Measurements from ENCODE around the gene PEX14.

Gene PEX14

GRCh38 chr1:10553118-10553517 lies 78.4 kb downstream of the PEX14 start:
- DNase-seq = no peak

DNA sequence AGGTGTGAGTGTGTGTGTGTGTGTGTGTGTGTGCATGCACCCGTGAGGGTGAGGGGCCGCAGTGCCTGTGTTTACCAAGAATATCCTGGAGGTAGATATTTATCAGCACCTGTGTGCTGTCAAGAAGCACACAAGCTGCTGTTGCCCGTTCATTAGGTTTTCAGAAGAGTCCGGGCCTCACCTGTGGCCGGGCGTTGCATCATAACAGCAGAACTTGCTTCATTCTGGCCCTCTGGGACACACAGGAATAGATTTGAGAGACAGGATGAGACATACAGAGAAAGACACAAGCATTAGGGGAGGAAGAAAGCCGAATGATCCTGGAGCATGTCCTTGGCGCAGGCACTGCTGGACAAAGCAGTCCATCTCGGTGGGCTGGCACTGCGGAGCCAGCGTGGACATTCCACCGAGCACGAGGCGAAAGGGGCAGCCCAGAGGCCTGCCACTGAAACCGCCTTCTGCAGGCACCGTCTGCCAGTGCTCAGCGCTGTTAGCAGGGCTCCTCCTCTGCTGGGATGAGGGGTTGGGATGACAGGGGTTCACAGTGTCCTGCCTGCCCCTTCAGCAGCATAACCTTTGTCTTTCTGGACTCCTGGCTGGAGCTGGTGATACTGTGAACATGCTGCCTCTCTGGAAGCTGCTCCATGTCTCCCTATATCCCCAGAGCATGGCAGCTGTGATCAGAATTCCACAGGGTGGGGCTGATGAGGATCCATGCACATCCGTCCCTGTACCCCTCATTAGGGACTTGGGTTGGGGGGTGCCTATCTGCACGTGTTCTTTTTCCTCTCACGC lies 81.1 kb downstream of the PEX14 start:
- DNase-seq = peak in 1 of 2 experiments; percentile 5

DNA sequence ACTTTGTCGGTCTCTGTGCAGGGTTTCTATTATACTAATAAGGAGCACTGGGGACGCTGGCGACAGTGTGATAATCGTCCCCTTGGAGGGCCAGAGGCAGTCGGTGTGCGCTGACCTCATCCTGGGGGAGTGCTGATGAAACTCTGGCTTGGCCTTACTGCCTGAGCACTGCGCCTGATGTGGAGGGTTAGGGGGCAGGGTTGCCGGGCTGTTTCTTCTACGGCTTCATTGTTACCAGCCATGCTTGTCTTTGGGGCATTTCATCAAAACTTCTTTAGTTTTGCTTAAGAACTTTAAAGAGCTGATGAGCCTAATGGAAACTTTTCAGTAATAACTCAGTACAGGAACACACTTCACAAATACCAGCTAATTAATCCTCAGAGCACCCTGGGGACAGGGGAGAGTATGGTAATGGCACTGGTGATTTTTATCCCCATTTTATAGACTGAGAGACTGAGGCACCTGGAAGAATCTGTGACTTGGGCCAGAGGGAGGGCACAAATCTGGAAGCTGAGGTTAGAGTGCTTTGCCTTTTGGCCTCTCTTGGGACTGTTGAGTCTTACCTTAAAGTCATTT lies 81.8 kb downstream of the PEX14 start:
- no peak for DNase-seq

DNA sequence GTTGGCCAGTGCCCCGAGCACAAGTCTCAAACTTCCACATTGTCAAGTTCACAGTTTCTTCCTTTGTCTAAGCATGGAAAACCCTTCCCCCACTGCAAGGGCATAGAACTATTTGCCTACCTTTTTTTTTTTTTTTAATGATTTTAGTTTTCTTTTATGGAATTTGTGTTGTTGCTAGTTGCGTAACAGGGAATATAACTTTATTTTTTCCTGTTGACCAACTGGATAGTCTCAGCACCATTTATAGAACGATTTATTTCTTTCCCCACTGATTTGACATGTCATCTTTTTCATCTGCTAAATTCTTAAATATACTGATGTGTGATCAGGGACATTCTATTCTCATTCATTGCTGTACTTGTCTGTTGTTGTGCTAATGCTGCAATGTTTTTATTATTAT lies 83.0 kb downstream of the PEX14 start:
- no peak for DNase-seq

GRCh38 chr1:10559386-10559785 lies 84.6 kb downstream of the PEX14 start:
- no peak for DNase-seq

DNA sequence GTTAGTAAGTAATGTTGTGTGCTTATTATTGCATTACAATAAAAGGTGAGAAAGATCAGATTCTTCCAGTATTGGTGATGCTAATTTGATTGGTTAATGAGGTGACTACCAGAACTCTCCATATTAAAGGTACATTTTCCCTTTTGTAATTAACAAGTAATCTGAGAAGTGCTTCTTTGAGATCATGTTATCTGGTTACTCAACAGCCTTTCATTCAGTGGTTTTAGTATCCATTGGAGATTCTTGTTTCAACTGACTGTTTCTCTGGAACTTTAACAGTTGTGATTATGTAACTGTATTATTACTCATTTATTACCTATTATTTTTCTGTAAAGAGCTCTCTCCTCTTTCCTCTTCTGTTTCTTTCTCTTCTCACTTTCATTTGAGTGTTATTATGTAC lies 86.7 kb downstream of the PEX14 start:
- no peak for DNase-seq

GRCh38 chr1:10561955-10562354 lies 87.2 kb downstream of the PEX14 start:
- no peak for DNase-seq

GRCh38 chr1:10564063-10564462 lies 89.3 kb downstream of the PEX14 start:
- no peak for DNase-seq

- DNase-seq = no peak
Measured at GRCh38 chr1:10569531-10569930, 94.8 kb downstream of the PEX14 start.

- no peak for DNase-seq
Measured at GRCh38 chr1:10575616-10576015, 100.9 kb downstream of the PEX14 start.

DNA sequence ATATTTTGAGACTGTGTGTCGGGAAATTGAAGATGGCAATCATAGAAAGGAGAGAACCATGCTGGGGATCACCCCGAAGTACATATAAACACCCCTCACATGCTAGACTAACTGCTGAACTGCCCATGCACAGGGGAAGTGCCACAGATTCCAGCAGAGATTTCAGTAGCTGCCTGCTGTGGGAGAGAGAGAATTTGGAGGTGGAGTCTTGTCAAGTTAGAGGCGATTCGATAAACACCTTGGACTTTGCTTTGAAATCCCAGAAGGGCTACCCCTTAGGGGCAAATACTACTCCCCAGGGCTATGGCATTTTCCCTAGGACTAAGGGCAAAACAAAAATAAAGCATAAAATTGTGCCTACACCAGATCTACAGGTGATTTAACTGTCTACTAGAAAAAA lies 103.3 kb downstream of the PEX14 start:
- no peak for DNase-seq

GRCh38 chr1:10583641-10584040 lies 108.9 kb downstream of the PEX14 start:
- DNase-seq = no peak

GRCh38 chr1:10585242-10585641 lies 110.5 kb downstream of the PEX14 start:
- no peak for DNase-seq

- no peak for DNase-seq
Measured at GRCh38 chr1:10586125-10586524, 111.4 kb downstream of the PEX14 start.

DNA sequence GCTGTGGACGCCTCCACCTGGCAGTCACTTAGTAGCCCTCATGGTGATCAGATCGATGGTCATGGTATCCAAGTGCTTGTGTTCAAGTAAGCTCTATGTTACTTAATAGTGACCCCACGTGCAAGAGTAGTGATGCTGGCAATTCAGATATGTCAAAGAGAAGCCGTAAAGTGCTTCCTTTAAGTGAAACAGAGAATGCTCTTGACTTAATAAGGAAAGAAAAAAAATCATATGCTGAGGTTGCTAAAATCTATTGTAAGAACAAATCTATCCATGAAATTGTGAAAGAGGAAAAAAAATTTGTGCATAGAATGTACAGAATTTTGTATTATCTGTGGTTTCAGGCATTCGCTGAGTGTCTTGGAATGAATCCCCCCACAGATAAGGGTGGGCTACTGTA lies 113.9 kb downstream of the PEX14 start:
- no peak for DNase-seq

GRCh38 chr1:10589074-10589473 lies 114.3 kb downstream of the PEX14 start:
- no peak for DNase-seq

DNA sequence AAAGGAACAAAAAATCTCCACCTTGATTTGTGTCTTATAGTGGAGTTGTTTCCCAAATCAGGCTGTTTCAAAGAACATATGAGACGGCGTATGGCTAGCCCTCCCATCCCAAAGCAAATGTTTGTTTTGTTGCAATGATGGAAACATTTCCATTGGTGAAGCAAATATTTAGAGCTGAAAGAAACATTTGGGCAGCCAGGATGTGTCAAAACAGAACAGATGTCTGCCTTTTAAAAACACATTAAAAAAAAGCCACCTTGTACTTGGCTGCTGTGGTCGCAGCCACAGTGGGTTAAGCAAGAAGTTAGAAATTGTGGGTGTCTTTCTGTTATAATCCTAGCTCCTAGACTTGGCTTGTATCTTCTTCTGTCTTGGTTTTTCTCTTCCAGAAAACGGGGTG lies 116.3 kb downstream of the PEX14 start:
- DNase-seq = no peak

DNA sequence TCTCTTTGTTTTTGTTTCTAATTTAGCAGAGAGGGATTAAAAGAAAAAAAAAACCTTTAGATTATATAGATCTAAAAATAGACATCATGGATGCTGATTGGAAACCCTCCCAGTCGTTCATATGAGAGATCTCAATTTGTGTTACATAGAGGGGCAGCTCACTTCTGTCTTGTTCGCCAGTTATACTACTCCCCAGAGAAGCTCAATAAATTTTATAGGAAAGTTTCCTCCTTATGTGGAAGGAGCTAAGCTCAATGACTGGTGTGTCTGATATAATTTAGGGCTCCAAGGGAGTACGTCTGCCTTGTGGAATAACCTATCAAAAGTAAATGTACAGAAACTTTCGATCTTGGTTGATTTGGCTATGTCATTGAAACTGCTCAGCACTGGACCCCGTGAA lies 117.6 kb downstream of the PEX14 start:
- no peak for DNase-seq

- DNase-seq = no peak
Measured at GRCh38 chr1:10593750-10594149, 119.0 kb downstream of the PEX14 start.

GRCh38 chr1:10594595-10595223 lies 120.0 kb downstream of the PEX14 start:
- no peak for DNase-seq

GRCh38 chr1:10596780-10597179 lies 122.0 kb downstream of the PEX14 start:
- DNase-seq = no peak

GRCh38 chr1:10597492-10598388 lies 123.0 kb downstream of the PEX14 start:
- DNase-seq = peak; percentile 74 to 82

DNA sequence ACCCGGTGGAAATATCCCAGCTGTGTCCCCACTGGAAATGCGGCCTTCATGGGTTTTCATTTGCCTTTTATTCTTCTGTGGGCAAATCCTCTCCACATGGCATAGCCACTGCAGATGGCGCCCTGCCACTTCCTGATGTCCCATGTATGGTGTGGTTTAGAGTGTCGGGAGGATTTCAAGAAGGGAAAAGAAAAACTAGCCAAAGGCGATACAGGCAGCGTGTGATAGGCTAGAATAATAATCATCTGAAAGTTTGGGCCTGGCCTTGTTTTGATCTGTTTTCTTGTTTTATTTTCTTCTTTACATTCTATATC lies 123.6 kb downstream of the PEX14 start:
- DNase-seq = peak; percentile 64 to 82

Data from SHP77 (cell line).